ELR (cell line): ENCODE measurements around the gene RIOK2.
"Not testable (repeated sequence)": the region's sequence is repeated elsewhere in the genome, so short reads cannot be mapped to it uniquely, and the experiment has no call there.

Source experiments
- DNase-seq: peaks from one replicate; pipeline ENCODE4 v3.0.0-alpha.2; 2015; ENCODE audit warnings: low read depth

RIOK2 gene

GRCh38 chr5:97183100-97183929 is at the start of gene RIOK2:
RIOK2 (minus strand) TSS chr5:97183247; CDS start chr5:97183191, 56 bp downstream.
- peak; percentile 96 for DNase-seq

GRCh38 chr5:97231025-97231636 is 48.1 kb upstream of the RIOK2 start:
- DNase-seq, result peak; percentile 85

GRCh38 chr5:97229688-97230285 is 46.7 kb upstream of the RIOK2 start:
- DNase-seq, result no peak

- DNase-seq, result no peak
Observed at GRCh38 chr5:97229196-97229595, 46.1 kb upstream of the RIOK2 start.

GRCh38 chr5:97225222-97225621 is 42.2 kb upstream of the RIOK2 start:
- DNase-seq, result no peak

- DNase-seq, result peak; percentile 15
Observed at GRCh38 chr5:97224112-97224750, 41.2 kb upstream of the RIOK2 start.

GRCh38 chr5:97223596-97223995 is 40.5 kb upstream of the RIOK2 start:
- DNase-seq, result no peak

- no peak for DNase-seq
Observed at GRCh38 chr5:97209343-97209742, 26.3 kb upstream of the RIOK2 start.

- no peak for DNase-seq
Observed at GRCh38 chr5:97208714-97209113, 25.7 kb upstream of the RIOK2 start.

- no peak for DNase-seq
Observed at GRCh38 chr5:97208184-97208713, 25.2 kb upstream of the RIOK2 start.

- DNase-seq, result no peak
Observed at GRCh38 chr5:97194366-97194765, 11.3 kb upstream of the RIOK2 start.

GRCh38 chr5:97193355-97193688 is 10.3 kb upstream of the RIOK2 start:
- DNase-seq, result no peak

- DNase-seq, result peak; percentile 35
Observed at GRCh38 chr5:97192580-97193354, 9.7 kb upstream of the RIOK2 start.

GRCh38 chr5:97191893-97192292 is 8.8 kb upstream of the RIOK2 start:
- DNase-seq, result no peak

GRCh38 chr5:97189523-97189922 is 6.5 kb upstream of the RIOK2 start:
- not testable (repeated sequence) for DNase-seq

GRCh38 chr5:97183930-97184213 is 825 bp upstream of the RIOK2 start:
- no peak for DNase-seq

- DNase-seq, result peak; percentile 64
Observed at GRCh38 chr5:97182571-97183099, 412 bp downstream of the RIOK2 start.

GRCh38 chr5:97181856-97182545 is 1.0 kb downstream of the RIOK2 start:
- DNase-seq, result peak; percentile 47

- DNase-seq, result not testable (repeated sequence)
Observed at GRCh38 chr5:97179457-97179856, 3.6 kb downstream of the RIOK2 start.

GRCh38 chr5:97172227-97172626 is 10.8 kb downstream of the RIOK2 start:
- no peak for DNase-seq

GRCh38 chr5:97171703-97172102 is 11.3 kb downstream of the RIOK2 start:
- DNase-seq, result no peak
